EH (cell line): ENCODE results near the gene TRMT6.

Source experiments
- DNase-seq: peaks from one replicate; pipeline ENCODE4 v3.0.0-alpha.2; 2015; ENCODE audit warnings: low read depth

The TRMT6 gene

GRCh38 chr20:5895626-5896025 lies 54.7 kb downstream of the TRMT6 start:
- no peak for DNase-seq

- DNase-seq = no peak
Measured at GRCh38 chr20:5893621-5894020, 56.7 kb downstream of the TRMT6 start.

GRCh38 chr20:5893052-5893451 lies 57.3 kb downstream of the TRMT6 start:
- no peak for DNase-seq

- DNase-seq = no peak
Measured at GRCh38 chr20:5890773-5891441, 59.4 kb downstream of the TRMT6 start.

- DNase-seq = no peak
Measured at GRCh38 chr20:5888041-5888440, 62.3 kb downstream of the TRMT6 start.

- no peak for DNase-seq
Measured at GRCh38 chr20:5887386-5887785, 62.9 kb downstream of the TRMT6 start.
